ENCODE results near the gene CLPSL2. TPM values are rescaled to one million over a fixed set of nuclear protein-coding genes. Genes with fewer than 3 reads are reported as not detected.

The CLPSL2 gene
- total and polyA plus RNA-seq, 2 donors (not counting 1 experiment from before 2014, with no cell fraction given) = not detected

DNA sequence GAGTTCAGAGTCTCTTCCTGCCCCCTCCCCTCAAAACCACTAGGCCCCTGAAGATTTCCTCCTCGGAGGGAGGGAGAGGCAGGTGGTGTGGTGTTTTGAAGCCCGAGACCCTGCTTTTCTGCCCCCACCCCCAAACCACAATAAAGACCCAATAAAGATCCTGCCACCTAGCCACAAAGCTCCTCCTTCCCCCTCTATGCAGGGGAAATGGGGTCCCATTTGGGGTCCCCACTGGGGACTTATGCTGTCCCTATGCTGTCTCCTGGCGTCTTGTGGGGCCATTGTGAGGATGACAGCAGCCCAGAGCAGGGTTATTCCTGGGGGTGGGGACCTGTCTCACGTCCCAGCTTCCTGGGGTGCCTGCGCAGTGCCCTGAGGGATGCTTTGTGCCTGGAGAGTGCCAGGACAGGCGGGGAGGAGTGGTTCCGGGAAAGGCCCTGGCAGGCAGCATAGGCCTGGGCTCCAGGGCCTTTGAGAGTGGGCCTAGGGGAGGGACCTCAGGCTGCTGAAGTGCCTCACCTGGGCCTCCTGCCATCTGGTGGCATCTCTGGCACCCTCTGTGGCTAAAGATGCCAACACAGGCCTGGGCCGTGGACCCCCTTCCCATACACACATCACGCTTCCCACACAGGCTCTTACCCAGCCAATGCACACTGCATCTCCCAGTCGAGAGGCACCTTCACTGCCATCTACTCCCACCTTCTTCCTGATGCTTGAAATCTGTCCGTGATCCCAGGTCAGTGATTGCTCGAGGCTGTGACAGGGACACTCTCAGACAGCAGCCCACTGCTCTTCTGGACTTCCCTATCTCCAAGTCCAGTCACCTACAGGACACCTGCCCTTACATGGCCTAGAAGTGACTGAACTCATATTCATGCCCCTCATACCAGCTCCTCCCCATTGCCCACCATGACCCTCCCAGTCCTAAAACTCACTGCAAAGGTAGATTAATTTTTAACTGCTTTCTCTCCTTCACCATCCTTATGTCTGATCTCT is 47.4 kb upstream of the CLPSL2 start:
- no peak for ATAC-seq (ENCODE audit: low read depth)
- H3K36me3 ChIP-seq (replicated peaks in 1 of 2; ENCODE audit: control extremely low read depth in 1 of 2, control insufficient read depth in 1 of 2, extremely low read depth in 1 of 2, insufficient read depth in 2 of 2, low read length in 1 of 2) = no peaks in the 10 kb centered on the region
- H3K9ac ChIP-seq (ENCODE audit: low read length) = peak overlapping the region; percentile 64
- Mint-ChIP-seq H3K27me3 (peaks cover 6% of the 10 kb centered on the region), H3K9me3 (ENCODE audit: insufficient read depth) (no peaks in the 10 kb centered on the region), H3K4me3 (peak overlapping the region; percentile 89), H3K4me1 (peaks cover 60% of the 10 kb centered on the region), H3K27ac (peak overlapping the region; percentile 93)
- peaks cover 47 to 65% of the 10 kb centered on the region in 2 donors for H3K4me1 ChIP-seq (ENCODE audit: control insufficient read depth in 2 of 2, insufficient read depth in 2 of 2, low read length in 2 of 2)
- H4K20me1 ChIP-seq (ENCODE audit: control insufficient read depth, insufficient read depth, low read length, poor library complexity, severe bottlenecking) = no peaks in the 10 kb centered on the region
- peak; percentile 62 for DNase-seq
- H3K27ac ChIP-seq (ENCODE audit: low read length in 2 of 2) = no peak overlapping the region
- H3K9me3 ChIP-seq (ENCODE audit: control extremely low read depth in 1 of 3, control insufficient read depth in 2 of 3, insufficient read depth in 1 of 3, low read length in 2 of 3) = no peaks in the 10 kb centered on the region
- WGBS (ENCODE audit: insufficient coverage) = 38% methylated on average over 10 of the region's 12 CpGs
- POLR2A ChIA-PET = interaction anchor here (0.7 to 1.8 kb wide), 3 partner anchors 9 to 67 kb away, joined by 3 to 8 read pairs (median 3); no protein-coding TSS in a partner anchor
- H2AFZ ChIP-seq (ENCODE audit: insufficient read depth, low read depth, low read length, poor library complexity, severe bottlenecking) = peak overlapping the region; percentile 25
- H3K4me3 ChIP-seq (ENCODE audit: control extremely low read depth in 1 of 5, extremely low read depth in 1 of 5, insufficient read depth in 1 of 5, low read depth in 2 of 5, low read length in 4 of 5) = peak overlapping the region in 2 of 5 experiments; percentile 50 to 62
- peak overlapping the region; percentile 98 for H3K4me2 ChIP-seq (replicated peaks; ENCODE audit: low read depth, low read length, poor library complexity, severe bottlenecking)
- H3K27me3 ChIP-seq (replicated peaks in 1 of 4; ENCODE audit: control extremely low read depth in 1 of 4, control insufficient read depth in 3 of 4, insufficient read depth in 4 of 4, low read length in 3 of 4) = peaks cover 0 to 17% (median 5%) of the 10 kb centered on the region in 4 experiments
- no peaks in the 10 kb centered on the region for H3K79me2 ChIP-seq (ENCODE audit: control insufficient read depth, insufficient read depth, low read length)
- CTCF ChIA-PET = interaction anchor here (1.0 to 3.1 kb wide), 6 partner anchors 8 to 146 kb away, joined by 4 to 36 read pairs (median 4); partner anchors contain the start of gene ARMC12
- TF ChIP-seq, protein P1, sequence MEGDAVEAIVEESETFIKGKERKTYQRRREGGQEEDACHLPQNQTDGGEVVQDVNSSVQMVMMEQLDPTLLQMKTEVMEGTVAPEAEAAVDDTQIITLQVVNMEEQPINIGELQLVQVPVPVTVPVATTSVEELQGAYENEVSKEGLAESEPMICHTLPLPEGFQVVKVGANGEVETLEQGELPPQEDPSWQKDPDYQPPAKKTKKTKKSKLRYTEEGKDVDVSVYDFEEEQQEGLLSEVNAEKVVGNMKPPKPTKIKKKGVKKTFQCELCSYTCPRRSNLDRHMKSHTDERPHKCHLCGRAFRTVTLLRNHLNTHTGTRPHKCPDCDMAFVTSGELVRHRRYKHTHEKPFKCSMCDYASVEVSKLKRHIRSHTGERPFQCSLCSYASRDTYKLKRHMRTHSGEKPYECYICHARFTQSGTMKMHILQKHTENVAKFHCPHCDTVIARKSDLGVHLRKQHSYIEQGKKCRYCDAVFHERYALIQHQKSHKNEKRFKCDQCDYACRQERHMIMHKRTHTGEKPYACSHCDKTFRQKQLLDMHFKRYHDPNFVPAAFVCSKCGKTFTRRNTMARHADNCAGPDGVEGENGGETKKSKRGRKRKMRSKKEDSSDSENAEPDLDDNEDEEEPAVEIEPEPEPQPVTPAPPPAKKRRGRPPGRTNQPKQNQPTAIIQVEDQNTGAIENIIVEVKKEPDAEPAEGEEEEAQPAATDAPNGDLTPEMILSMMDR (IDR thresholded peaks at IDR 0.05) = peak; percentile 14
- no peak for TF ChIP-seq EZH2 (IDR thresholded peaks at IDR 0.05; ENCODE audit: borderline replicate concordance, insufficient read depth, low read depth, low read length, poor library complexity, severe bottlenecking)
- intact Hi-C loops (cut with micrococcal nuclease) = loop anchor here (1.0 to 2.0 kb wide), 2 partner anchors 9 to 470 kb away; partner anchors contain the start of gene ZNF76
